WERI-Rb-1 (cell line): ENCODE data around the gene PAK5.

ENCODE experiments used
- DNase-seq: peaks from one replicate; pipeline ENCODE4 v3.0.0-alpha.2; 2020
- H3K27ac ChIP-seq: fragments of 250-450 bp; sonication (Bioruptor Pico); 2 replicates; pipeline ENCODE4 v1.5.1; 2020; ENCODE audit warnings: mild to moderate bottlenecking, moderate library complexity
- H3K27me3 ChIP-seq: fragments of 250-450 bp; sonication (Bioruptor Pico); 2 replicates; pipeline ENCODE4 v1.5.1; 2021; ENCODE audit warnings: mild to moderate bottlenecking, low read depth, moderate library complexity; ENCODE audit not compliant: insufficient read depth, severe bottlenecking
- H3K36me3 ChIP-seq: fragments of 250-450 bp; sonication (Bioruptor Pico); 2 replicates; pipeline ENCODE4 v1.5.1; 2020; ENCODE audit warnings: mild to moderate bottlenecking, moderate library complexity
- H3K4me3 ChIP-seq: 2 replicates; pipeline ENCODE4 v1.5.1; 2011; ENCODE audit warnings: low read depth, mild to moderate bottlenecking, control low read depth, low read length
- H3K9me3 ChIP-seq: fragments of 250-450 bp; sonication (Bioruptor Pico); 2 replicates; pipeline ENCODE4 v1.5.1; 2021; ENCODE audit warnings: mild to moderate bottlenecking, moderate library complexity; ENCODE audit not compliant: severe bottlenecking
- CTCF ChIP-seq: IDR thresholded peaks from 2 replicates; pipeline ENCODE4 v1.5.1; 2011; ENCODE audit warnings: low read depth, mild to moderate bottlenecking, control low read depth, inconsistent platforms, low read length

PAK5 gene

GRCh38 chr20:9810738-9811137 lies 28.1 kb downstream of the PAK5 start:
- Histone ChIP-seq H3K27me3 (no peaks in the 10 kb centered on the region), H3K4me3 (no peak overlapping the region), H3K27ac (no peak overlapping the region), H3K9me3 (no peaks in the 10 kb centered on the region), H3K36me3 (no peaks in the 10 kb centered on the region)
- no peak for DNase-seq
- TF ChIP-seq CTCF = no peak

DNA sequence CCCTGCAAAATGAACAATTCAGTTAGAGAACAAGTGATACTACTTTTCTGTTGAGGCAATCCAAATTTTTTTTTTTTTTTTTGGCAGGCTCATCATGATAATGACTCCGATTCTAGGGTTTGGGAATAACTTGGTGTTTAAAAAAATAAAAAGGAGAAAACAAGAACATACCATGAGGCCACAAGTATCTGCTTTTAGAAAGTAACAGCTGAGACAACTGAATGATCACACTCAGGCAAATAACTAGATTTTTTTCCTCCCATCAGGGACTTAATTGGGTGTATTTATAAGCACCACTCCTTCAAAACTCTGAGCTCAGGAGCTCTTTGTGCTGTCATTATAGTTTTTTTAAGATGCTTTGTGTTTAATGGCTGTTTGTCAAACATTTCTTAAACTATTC lies 29.6 kb downstream of the PAK5 start:
- H3K27me3 ChIP-seq = no peaks in the 10 kb centered on the region
- H3K9me3 ChIP-seq = no peaks in the 10 kb centered on the region
- no peak overlapping the region for H3K27ac ChIP-seq
- no peak for TF ChIP-seq CTCF
- no peak overlapping the region for H3K4me3 ChIP-seq
- no peak for DNase-seq
- H3K36me3 ChIP-seq = no peaks in the 10 kb centered on the region

- Histone ChIP-seq H3K36me3 (no peaks in the 10 kb centered on the region), H3K27me3 (no peaks in the 10 kb centered on the region), H3K9me3 (no peaks in the 10 kb centered on the region), H3K27ac (no peak overlapping the region), H3K4me3 (no peak overlapping the region)
- no peak for DNase-seq
- TF ChIP-seq CTCF = no peak
Measured at GRCh38 chr20:9808166-9808565, 30.7 kb downstream of the PAK5 start.

DNA sequence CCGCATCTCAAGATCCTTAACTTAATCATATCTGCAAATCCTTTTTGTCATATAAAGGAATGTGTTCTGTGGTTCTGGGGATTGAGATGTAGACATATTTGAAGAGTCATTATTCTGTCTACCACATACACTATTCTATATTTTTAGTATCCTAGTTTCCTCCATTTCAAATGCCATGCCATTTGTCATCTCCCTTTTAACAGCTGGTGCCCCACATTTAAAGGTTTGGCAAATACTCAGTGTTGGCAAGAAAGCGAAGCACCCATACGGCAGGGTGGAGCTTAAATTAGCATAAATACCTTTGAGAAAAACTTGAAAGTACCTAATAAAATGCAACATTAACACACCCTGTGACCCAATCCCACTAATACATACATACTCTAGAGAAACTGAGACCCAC lies 31.7 kb downstream of the PAK5 start:
- Histone ChIP-seq H3K4me3 (no peak overlapping the region), H3K27ac (no peak overlapping the region), H3K36me3 (no peaks in the 10 kb centered on the region), H3K27me3 (no peaks in the 10 kb centered on the region), H3K9me3 (no peaks in the 10 kb centered on the region)
- no peak for DNase-seq
- no peak for TF ChIP-seq CTCF

GRCh38 chr20:9800421-9800820 lies 38.5 kb downstream of the PAK5 start:
- H3K4me3 ChIP-seq = no peak overlapping the region
- H3K27ac ChIP-seq = no peak overlapping the region
- DNase-seq = no peak
- no peak for TF ChIP-seq CTCF
- no peaks in the 10 kb centered on the region for H3K27me3 ChIP-seq
- H3K36me3 ChIP-seq = no peaks in the 10 kb centered on the region
- no peaks in the 10 kb centered on the region for H3K9me3 ChIP-seq

DNA sequence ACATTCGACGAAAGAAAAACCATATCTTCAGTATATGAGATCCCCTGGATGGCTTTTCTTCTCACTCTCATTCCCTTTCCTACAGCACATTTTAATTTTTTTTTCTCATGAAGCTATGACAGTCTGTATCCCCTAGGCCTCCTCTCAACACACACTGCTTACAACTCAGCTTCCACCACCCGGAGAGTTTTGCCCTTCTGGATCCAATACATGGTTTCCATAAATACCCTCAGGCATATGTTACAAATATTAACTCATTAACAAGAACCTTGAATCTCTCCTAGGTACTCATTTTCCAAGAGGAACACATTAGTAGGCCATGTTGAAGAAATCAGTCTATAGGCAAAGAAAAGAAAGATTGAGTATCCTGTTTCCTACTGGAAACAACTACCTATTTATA lies 44.0 kb downstream of the PAK5 start:
- no peak for TF ChIP-seq CTCF
- DNase-seq = no peak
- Histone ChIP-seq H3K27me3 (no peaks in the 10 kb centered on the region), H3K27ac (no peak overlapping the region), H3K4me3 (no peak overlapping the region), H3K36me3 (no peaks in the 10 kb centered on the region), H3K9me3 (no peaks in the 10 kb centered on the region)
